ENCODE measurements around the gene STAMBPL1.

DNA sequence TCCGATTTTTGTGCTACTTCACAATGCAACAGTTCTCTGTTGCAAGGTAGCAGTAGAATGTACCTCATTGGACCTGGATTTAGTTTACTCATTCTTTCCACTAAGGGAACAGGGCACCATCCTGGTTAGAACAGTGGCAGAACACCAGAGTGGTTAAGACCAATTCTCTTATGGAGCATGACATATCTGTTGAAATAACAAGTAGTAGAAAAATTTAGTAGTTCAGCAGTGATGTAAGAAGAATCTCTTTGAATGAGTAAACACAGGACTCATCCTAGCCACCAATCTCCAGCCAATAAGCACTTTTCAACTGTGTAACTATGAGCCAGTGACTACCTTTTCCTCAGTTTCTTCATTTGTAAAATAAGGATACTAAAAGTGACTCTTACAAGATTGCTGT lies 30.8 kb upstream of the STAMBPL1 start:
- TF ChIP-seq POLR2A (IDR thresholded peaks at IDR 0.05; ENCODE audit: low read length) (no peak), GATA1 (IDR thresholded peaks at IDR 0.05; ENCODE audit: low read depth, low read length) (no peak)
